Measurements from ENCODE around the gene TXN2. TPM values are rescaled to one million over a fixed set of nuclear protein-coding genes. Genes with fewer than 3 reads are reported as not detected.

The TXN2 gene
- total and polyA plus RNA-seq, 2 experiments from 2014 or later = 23.0 to 50.3 TPM

GRCh38 chr22:36443198-36443770 lies 38.2 kb downstream of the TXN2 start:
- TF ChIP-seq REST (IDR thresholded peaks at IDR 0.05; ENCODE audit: unreplicated experiment) (no peak), CREB1 (CRISPR knock-in tag; IDR thresholded peaks at IDR 0.05; ENCODE audit: low read depth) (no peak), CTCF (conservative IDR thresholded peaks at IDR 0.05; ENCODE audit: low read depth in 2 of 2) (no peak), ZNF114 (CRISPR knock-in tag; IDR thresholded peaks at IDR 0.05) (no peak), ZNF331 (CRISPR knock-in tag; IDR thresholded peaks at IDR 0.05; ENCODE audit: low read depth) (no peak), ETS1 (IDR thresholded peaks at IDR 0.05) (no peak), EZH2 (IDR thresholded peaks at IDR 0.05; ENCODE audit: low read depth, unreplicated experiment) (no peak), POLR2AphosphoS5 (IDR thresholded peaks at IDR 0.05; ENCODE audit: low read depth) (no peak)
- ATAC-seq (no peak), DNase-seq (ENCODE audit: low spot score) (no peak)
- H3F3A ChIP-seq (replicated peaks; ENCODE audit: low read depth) = no peaks in the 10 kb centered on the region
- no peaks in the 10 kb centered on the region for H4K20me1 ChIP-seq (replicated peaks; ENCODE audit: insufficient read depth)
- no peaks in the 10 kb centered on the region for H3K79me2 ChIP-seq (replicated peaks; ENCODE audit: insufficient read depth)
- Mint-ChIP-seq H3K4me1 (peaks cover 11% of the 10 kb centered on the region; the same call in 2 of the 3 replicates), H3K36me3 (ENCODE audit: low read depth) (no peaks in the 10 kb centered on the region), H3K9me3 (no peaks in the 10 kb centered on the region), H3K27me3 (ENCODE audit: insufficient read depth, low read depth, poor library complexity) (peaks cover 11% of the 10 kb centered on the region), H3K4me3 (no peak overlapping the region), H3K27ac (no peak overlapping the region)
- H3K9me2 ChIP-seq (ENCODE audit: insufficient read depth) = no peaks in the 10 kb centered on the region
- no peak overlapping the region for H3K27ac ChIP-seq (ENCODE audit: low read depth)
- H3K4me3 ChIP-seq = no peak overlapping the region
- H3K36me3 ChIP-seq (ENCODE audit: insufficient read depth) = no peaks in the 10 kb centered on the region
- no peak overlapping the region for H3K4me2 ChIP-seq
- H3K27me3 ChIP-seq (ENCODE audit: insufficient read depth) = no peaks in the 10 kb centered on the region
- H3K4me1 ChIP-seq (ENCODE audit: insufficient read depth) = peaks cover 3% of the 10 kb centered on the region; the same call in 1 of the 2 replicates
- no peak overlapping the region for H2AFZ ChIP-seq

All from GM23338 (cell line).